GM21825 (cell line): ENCODE results near the gene IGFBPL1.
A peak's percentile ranks its signal among the peaks of the same experiment; 100 is the strongest.
"Not testable (repeated sequence)": the region's sequence is repeated elsewhere in the genome, so short reads cannot be mapped to it uniquely, and the experiment has no call there.

Experiments
- ATAC-seq: cut with Tn5 transposase; IDR thresholded peaks from one replicate; pipeline ENCODE4 v1.9.1; 2021; ENCODE audit warnings: mild to moderate bottlenecking, moderate library complexity; ENCODE audit not compliant: unreplicated experiment

IGFBPL1 gene

DNA sequence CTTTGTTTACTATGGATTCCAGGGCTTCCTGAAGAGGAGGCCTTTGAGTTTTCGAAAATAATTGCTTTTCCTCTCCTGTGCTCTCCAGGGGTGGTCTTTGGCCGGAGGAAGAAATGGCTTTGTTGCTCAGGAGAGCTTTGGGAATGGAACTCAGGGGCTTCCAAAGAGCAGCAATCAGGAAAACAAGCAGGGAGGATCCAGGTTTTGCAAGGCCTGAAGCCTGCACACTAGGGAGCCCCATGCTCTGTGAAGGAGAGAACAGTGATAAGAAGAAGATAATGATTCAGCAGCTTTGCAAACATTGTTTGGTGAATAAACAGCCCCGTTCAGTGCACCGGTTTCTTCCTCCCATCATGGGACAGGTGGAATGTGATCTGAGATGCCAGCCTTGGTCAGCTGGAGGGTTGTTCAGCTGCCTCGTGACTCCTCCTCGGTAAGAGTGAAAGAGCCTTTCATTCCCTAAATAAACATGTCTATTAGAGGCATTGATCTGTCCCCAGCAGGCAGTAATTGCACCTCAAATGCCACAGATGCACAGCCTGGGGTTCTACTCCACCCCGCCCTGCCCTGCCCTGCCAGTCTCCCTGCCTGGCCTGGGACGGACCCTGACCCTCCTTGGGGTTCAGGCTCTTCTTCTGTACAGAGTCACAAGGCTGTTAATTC, 43.3 kb downstream of the IGFBPL1 start:
- no peak for ATAC-seq

DNA sequence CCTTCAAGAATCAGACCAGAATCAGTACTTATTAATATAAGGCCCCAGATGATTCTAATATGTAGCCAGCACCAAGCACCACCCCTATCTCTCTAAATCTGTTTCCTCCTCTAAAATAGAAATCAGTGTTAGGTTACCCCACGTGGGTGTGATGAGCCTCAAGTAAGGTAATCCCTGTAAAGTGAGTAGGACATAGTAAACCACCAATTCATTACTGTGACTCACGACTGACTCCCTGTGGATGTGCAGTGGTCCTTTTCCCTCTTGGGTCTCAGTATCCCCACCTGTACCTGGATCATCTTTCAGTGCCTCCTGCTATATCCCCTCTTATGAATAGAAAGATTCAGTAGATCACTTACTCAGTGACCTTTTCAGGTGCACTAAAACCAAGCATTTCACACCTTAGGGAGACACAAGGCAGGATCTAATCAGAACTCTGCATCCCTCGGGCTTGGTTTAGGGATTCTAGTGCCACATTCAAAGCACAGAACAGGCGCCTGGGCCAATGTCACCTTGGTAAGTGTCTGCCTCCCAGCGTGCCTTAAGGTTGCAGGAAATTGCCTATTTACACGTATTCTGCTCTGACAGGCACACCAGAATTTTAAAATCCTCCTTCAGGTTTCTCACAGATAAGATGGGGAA, 43.9 kb downstream of the IGFBPL1 start:
- no peak for ATAC-seq

DNA sequence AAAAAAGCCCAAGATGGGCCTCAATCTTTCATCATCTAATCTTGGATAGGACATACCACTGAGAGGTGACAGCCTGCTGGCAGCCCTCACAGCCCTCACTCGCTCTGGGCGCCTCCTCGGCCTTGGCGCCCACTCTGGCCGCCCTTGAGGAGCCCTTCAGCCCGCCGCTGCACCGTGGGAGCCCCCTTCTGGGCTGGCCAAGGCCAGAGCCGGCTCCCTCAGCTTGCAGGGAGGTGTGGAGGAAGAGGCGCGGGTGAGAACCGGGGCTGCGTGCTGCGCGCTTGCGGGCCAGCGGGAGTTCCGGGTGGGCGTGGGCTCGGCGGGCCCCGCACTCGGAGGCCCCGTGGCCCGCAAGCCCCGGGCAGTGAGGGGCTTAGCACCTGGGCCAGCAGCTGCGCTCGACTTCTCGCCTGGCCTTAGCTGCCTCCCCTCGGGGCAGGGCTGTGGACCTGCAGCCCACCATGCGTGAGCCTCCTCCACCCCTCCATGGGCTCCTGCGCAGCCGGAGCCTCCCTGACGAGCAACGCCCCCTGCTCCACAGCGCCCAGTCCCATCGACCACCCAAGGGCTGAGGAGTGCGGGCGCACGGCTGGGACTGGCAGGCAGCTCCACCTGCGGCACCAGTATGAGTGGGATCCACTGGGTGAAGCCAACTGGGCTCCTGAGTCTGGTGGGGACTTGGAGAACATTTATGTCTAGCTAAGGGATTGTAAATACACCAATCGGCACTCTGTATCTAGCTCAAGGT, 46.7 kb downstream of the IGFBPL1 start:
- ATAC-seq = not testable (repeated sequence)

DNA sequence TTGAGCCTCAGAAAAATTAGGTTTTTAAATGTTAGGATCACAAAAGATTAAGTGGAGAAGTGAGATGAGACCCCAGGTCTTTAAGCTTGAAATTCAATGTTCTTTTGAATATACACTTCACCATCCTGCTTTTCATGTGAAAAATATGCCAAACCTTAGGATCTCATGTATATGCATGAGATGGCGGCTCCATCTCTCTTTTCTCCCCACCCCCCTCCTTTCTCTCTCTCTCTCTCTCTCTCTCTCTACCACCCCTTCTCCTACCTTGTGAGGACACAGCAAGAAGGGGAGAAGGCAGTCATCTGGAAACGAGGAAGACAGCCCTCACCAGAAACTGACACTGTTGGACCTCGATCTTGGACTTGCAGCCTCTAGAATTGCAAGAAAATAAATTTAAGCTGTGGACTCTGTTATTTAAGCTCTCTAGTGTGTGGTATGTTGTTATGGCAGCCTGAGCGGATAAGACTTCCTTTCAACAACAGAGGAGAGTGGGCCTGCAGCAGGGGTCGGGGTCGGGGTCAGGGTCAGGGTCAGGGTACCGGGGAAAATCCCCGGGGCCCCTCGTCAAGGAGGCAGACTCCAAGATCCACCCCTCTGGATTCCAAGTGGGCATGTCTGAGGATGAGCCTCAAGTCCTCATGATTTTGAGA, 48.1 kb downstream of the IGFBPL1 start:
- ATAC-seq = no peak

DNA sequence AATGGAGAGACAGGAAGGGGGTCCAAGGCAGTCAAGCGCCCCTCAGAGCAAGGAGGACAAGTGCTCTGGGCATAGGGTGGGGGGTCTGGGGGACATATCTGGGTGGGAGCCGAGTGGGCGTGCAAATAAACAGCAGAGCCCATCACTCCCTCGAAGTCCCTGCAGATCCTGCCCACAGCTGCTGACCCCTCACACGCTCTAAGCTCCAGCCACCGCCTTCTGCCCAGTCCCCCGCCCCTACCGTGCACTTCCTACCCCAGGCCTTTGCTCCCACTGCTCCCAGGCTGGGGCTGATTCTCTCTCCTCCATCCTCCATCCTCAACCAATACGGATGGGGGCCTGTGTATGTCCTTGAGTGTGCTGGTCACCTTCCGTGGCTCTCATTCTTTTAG, 48.7 kb downstream of the IGFBPL1 start:
- no peak for ATAC-seq

DNA sequence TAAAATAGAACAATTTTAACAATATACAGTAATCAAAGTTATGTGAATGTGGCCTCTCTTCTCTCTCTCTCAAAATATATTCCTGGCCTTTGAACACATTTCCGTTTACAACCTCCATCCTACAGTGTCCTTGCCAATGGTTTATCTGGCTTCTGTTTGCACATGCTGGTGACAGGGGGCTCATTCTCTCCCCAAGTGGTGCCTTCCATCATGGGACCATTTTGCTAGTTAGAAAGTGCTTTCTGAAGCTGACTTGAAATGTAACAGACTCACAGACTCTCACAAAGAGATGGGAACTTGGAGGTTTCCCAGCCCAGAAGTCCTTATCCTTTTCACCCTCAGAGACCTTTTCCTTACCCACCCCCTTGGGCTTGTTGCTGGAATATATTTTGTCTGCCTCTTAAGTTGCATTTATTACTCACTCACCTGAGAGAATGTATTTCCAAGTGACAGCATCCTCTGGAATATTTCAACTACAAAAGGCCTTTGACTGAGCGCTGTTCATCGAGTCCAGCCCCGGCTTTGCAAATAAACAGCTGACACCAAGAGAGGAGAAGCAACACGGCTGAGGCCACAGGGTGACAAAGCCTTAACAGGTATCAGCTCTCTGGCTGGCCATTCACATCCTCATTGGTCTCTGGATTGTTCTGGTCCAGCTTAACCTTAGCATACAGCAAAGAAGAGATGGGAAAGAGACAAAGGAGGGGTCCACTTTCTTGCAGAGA, 49.2 kb downstream of the IGFBPL1 start:
- no peak for ATAC-seq

DNA sequence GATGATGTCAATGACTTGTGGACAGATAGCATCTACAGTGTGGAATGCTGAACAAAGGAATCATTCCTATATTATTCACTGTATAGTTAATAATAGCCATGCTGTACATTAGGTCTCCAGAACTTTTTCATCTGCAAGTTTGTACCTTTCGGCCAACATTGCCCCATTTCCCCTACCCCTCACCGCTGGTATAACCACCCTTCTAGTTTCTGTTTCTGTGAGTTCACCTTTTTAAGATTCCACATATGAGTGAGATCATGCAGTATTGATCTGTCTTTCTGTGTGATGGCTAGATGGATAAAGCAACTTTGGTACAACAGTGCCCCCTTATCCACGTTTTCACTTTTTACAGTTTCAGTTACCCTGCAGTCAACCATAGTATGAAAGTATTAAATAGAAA, 50.6 kb downstream of the IGFBPL1 start:
- ATAC-seq = no peak

DNA sequence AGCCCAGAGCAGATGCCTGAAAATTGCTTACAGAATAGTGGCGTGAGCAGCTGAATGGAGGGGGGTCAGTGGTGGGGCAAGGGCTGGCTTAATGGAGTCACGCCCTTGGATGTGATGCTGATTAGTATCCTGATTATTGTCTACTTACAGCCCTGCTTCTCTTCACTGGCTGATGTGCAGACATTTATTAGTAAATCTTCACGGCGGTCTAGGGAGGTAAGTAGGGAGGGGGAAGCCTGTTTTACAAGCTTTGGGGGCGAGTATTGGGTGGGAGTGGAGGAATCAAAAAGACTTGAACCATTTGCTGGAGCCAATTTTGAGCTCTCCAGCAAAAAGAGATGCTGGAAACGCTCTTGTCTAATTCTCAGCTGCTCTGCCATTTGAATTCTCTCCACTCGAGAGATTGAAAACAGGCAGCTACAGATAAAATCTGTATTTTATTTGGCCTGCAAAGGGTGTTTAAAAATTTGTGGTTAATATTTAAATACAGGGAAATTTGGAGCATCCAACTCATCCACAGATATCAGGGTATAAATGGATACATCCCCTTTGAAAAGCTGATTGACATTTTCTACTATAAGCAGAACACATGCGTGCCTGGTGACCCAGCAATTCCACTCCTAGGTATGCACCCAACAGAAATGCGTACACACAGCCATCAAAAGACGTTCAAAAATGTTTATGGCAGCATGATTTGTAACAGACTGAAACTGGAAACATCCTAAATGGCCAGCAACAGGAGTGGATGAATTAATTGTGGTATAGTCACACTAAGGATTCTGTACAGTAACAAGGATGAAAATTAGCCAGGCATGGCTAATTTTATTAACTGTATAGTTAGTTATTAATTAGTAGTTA, 51.3 kb downstream of the IGFBPL1 start:
- ATAC-seq = no peak

DNA sequence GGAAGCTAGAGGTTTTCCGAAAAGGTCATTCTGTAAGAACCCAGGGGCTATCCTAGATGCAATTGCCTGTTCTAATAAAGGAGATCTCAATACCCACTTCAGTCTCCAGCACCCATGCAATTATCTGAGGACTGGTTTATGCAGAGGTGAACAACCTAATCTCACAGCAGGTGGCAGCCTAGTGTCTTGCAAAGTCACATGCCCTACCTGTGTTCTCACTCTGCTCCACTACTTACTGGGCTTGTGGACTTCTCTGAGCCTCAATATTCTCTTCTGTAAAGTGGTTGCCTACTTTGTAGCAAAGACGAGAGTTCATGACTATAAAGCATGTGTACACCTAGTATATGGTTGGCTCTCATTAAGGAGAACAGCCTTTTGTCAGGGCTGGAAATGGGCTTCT, 52.8 kb downstream of the IGFBPL1 start:
- ATAC-seq = peak; percentile 58

DNA sequence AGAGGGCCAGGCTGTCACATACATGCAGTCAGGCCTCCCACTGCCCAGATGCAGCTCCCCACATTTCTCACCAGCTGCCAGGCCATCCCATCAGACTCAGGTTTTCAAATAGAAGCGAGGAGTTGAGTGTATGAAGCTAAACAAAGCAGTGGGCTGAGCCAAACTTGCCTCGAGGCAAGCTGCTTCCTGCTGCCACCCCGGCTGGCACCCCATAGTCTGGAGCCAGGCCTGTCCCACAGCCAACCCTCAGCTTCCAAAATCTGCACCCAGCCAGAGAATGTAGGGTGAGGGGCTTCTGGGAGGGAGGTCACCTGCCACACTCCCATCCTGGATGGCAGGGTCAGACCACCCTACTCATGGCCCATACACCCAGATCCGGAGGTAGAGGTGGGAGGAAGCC, 54.1 kb downstream of the IGFBPL1 start:
- ATAC-seq = no peak

DNA sequence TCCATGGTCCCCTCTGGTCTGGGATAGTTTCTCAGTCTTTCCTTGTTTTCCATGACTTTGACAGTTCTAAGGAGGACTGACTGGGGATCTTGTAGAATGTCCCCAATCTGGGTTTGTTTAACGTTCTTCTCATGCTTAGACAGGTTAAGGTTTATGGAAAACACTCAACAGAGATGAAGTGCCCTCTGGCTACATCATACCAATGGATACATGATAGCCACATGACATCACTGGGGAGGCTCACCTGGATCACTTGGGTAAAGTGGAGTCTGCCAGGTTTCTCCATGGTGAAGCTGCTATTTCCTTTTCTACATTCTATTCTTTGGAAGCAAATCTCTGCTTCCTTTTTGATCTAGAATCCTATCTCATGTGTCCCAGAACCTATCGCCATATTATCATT, 55.5 kb downstream of the IGFBPL1 start:
- no peak for ATAC-seq

DNA sequence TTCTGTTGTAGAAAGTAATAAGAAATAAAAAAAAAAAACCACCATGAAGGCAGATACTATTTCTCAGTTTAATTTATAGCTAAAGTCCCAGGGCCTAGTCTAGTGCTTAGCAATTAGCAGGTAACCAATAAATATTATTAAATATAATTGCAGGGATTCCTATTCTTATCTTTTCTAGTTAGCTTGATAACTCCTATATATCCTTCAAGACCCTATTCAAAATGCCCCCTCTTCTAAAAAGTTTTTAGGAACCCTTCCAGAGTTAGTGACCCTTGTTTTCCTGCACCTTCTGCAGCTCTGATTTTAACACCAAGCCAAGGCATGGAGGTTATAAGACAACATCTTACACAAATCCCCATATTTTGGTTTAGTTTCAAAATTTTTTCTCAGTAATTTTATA, 56.4 kb downstream of the IGFBPL1 start:
- no peak for ATAC-seq

DNA sequence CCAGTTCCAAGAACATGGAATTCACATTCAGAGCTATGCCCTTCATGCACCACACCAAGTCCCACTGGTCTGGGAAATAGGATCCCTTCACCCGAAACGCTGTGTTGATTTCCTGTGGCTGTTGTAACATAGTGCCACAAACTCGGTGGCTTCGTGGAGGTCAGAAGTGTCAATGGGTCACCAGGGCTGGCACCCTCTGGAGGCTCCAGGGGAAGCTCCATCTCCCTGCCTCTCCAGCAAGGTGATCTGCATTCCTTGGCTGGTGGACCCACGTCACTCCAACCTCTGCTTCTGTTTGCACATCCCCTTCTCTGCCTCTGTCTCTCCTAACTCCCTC, 60.7 kb downstream of the IGFBPL1 start:
- ATAC-seq = no peak

DNA sequence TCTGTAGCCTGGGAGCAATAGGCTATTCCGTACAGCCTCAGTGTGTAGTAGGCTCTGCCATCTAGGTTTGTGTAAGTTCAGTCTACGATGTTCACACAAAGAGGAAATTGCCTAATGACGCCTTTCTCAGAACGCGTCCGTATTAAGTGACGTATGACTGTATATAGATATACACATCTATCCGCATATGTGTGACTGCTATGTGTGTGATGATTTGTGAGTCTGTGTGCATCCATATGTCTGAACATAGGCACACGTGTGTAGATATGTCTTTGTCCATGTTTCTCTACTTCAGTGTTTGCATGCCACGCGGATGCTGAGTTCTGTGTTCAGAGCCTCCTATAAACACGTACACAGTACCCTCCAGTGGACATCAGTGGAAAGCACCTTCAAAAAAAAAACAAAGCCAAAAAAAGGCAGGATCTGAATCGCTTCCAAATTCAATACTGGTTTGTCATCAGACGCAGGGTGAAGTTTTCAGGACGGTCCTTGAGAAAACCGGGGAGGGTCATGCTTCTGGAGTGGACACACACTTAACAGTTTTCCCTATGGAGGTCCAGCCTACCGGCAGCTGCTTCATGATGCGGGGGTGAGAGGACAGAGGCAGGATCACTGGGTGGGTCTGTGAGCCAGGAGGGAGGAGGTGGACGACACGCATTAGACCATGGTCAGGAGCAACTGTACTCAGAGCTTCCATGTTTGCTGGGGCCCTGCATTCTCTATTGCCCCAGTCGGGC, 61.2 kb downstream of the IGFBPL1 start:
- ATAC-seq = no peak

DNA sequence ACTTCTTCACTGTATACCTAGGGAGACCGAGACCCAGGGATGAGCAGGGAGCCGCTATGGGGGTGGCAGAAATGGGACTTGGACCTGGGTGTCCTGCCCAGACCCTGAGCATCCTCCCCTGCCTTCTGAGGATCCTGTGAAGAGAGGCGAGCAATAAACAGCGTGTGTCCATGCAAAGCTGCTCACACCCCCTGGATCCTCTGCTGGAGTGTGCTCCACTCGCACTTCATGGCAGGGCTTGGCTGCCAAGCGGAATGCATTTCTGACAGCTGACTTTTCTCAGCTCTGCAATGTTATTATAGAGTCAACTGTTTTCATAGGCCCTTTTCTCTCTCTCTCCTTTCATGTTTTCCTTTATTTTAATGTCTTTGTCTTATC, 62.8 kb downstream of the IGFBPL1 start:
- no peak for ATAC-seq

DNA sequence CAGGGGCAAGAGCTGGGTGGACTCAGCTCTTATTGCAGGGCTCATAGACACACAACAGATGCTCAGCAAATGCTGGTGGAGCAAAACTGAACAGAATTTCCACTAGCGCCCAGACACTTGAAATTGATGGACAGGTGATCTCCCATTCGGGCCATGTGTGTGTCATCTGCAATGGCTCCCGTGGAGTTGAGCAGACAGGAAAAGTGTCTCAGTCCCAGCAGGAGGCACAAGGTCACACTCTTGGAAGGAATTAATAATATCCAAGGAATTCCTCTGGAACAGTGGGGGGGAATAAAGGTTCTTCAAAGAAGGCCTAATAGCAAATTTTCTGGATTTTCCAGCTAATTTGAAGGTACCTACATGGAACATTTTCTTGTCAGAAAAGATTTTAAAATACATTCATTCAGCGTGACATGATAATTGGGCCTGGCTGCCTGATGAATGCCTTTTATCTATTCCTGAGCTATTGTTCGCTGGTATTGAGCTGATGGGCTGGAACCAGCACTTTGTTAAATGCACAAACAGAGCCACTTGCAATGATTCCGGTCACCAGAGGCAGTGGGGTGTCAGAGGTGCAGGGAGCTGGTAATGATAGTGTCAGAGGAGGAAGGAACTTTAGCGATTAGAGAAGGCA, 63.3 kb downstream of the IGFBPL1 start:
- ATAC-seq = no peak

DNA sequence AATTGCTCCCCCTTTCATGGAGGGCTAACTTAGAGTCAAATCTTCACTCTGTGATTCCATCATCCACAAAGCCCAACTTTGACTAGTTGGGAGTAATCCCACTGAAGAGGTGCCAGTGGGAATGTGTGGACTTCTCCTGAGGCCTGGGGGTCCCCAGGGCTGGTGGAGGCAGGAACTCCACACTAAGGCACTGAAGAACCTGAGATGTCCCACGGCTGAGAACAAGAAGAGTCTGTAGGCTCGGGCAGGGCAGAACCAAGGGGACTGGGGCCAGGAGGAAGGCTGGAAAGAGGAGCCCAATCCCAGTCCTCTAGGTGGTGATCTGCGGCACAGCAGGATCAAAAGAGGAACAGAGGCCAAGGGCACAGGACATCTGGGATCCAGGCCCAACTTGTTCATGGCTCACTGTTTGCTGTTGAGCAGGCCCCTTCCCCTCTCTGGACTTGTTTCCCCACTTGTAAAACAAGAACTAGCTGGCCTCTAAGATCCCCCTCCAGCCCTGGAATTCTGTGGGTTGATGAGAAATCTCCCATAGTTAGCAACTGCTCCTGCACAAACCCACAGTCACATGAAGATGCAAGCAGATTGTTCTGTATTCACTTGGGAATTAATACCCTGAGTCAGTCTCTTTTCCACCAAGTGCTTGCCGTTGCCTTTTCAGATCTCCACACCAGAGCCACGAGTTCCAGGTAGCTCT, 64.4 kb downstream of the IGFBPL1 start:
- no peak for ATAC-seq

DNA sequence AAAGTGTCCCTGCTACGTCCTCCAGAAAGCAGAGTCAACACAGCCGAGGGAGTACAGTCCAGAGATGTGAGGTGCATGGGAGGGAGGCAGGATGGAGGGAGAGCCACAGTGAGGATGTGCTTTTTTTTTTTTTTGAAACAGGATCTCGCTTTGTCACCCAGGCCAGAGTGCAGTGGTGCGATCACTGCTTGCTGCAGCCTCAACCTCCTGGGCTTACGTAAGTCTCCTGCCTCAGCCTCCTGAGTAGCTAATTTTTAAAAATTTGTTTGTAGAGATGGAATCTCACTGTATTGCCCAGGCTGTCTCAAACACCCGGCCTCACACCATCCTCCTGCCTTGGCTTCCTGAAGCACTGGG, 65.0 kb downstream of the IGFBPL1 start:
- no peak for ATAC-seq
